Neural cell (in vitro differentiated cells): ENCODE measurements around the gene CLASP1. TPM values are rescaled to one million over a fixed set of nuclear protein-coding genes. Genes with fewer than 3 reads are reported as not detected.

Source experiments
- H2AFZ ChIP-seq: fragments of 200-600, 300-800 bp; sonication (generic), shearing (Covaris generic); 2 replicates; pipeline ENCODE4 v1.6.0; 2014; ENCODE audit warnings: low read depth, mild to moderate bottlenecking, antibody characterized with exemption, low read length, moderate library complexity
- H3F3A ChIP-seq: fragments of 200-600 bp; shearing (Covaris generic); 2 replicates; pipeline ENCODE4 v1.6.1; 2016; ENCODE audit warnings: mild to moderate bottlenecking, moderate library complexity, mixed read lengths, antibody characterized with exemption, low read length; ENCODE audit not compliant: insufficient read depth, poor library complexity, severe bottlenecking
- H3K27ac ChIP-seq: fragments of 200-600, 300-800 bp; sonication (generic), shearing (Covaris generic); 2 replicates; pipeline ENCODE4 v1.5.1; 2014; ENCODE audit warnings: mild to moderate bottlenecking, low read length, moderate library complexity
- H3K27me3 ChIP-seq: fragments of 300-800, 200-600 bp; sonication (generic), shearing (Covaris generic); 2 replicates; pipeline ENCODE4 v1.6.0; 2014; ENCODE audit warnings: mild to moderate bottlenecking, low read depth, low read length, moderate library complexity; ENCODE audit not compliant: insufficient read depth
- H3K36me3 ChIP-seq: fragments of 300-800, 200-600 bp; sonication (generic), shearing (Covaris generic); 2 replicates; pipeline ENCODE4 v1.5.1; 2014; ENCODE audit warnings: mild to moderate bottlenecking, antibody characterized with exemption, low read length, moderate library complexity; ENCODE audit not compliant: insufficient read depth
- H3K4me2 ChIP-seq: fragments of 300-800, 200-600 bp; sonication (generic), shearing (Covaris generic); 2 replicates; pipeline ENCODE4 v1.6.0; 2014; ENCODE audit warnings: mild to moderate bottlenecking, low read length
- H3K4me3 ChIP-seq: fragments of 300-800, 200-600 bp; sonication (generic), shearing (Covaris generic); 2 replicates; pipeline ENCODE4 v1.5.1; 2014; ENCODE audit warnings: mild to moderate bottlenecking, low read length, moderate library complexity
- H3K79me2 ChIP-seq: fragments of 200-600 bp; shearing (Covaris generic); replicated peaks from 2 replicates; pipeline ENCODE4 v1.6.0; 2014; ENCODE audit warnings: mild to moderate bottlenecking, low read length, moderate library complexity; ENCODE audit not compliant: insufficient read depth
- H3K9ac ChIP-seq: fragments of 300-800, 200-600 bp; sonication (generic), shearing (Covaris generic); 2 replicates; pipeline ENCODE4 v1.6.1; 2016; ENCODE audit warnings: mild to moderate bottlenecking, low read length, mixed read lengths
- H3K9me2 ChIP-seq: fragments of 200-600 bp; shearing (Covaris generic); 2 replicates; pipeline ENCODE4 v1.6.1; 2016; ENCODE audit warnings: mild to moderate bottlenecking, low read length, mixed read lengths; ENCODE audit not compliant: insufficient read depth
- H3K9me3 ChIP-seq: fragments of 200-600, 300-800 bp; sonication (generic), shearing (Covaris generic); 2 replicates; pipeline ENCODE4 v1.6.1; 2016; ENCODE audit warnings: mild to moderate bottlenecking, mixed run types, low read length, moderate library complexity, mixed read lengths
- H4K20me1 ChIP-seq: fragments of 200-600 bp; shearing (Covaris generic); 2 replicates; pipeline ENCODE4 v1.6.1; 2016; ENCODE audit warnings: mild to moderate bottlenecking, mixed run types; ENCODE audit not compliant: insufficient read depth
- EP300 ChIP-seq: fragments of 450-650 bp; conservative IDR thresholded peaks from 2 replicates; pipeline ENCODE4 v1.6.1; 2014; ENCODE audit warnings: antibody characterized with exemption, mild to moderate bottlenecking, moderate library complexity; ENCODE audit not compliant: poor library complexity, severe bottlenecking
- EZH2 ChIP-seq: fragments of 200-600, 300-800 bp; shearing (Covaris generic), sonication (generic); IDR thresholded peaks from 2 replicates; pipeline ENCODE4 v1.6.1; 2014; ENCODE audit warnings: antibody characterized with exemption, low read length, borderline replicate concordance, mild to moderate bottlenecking; ENCODE audit not compliant: insufficient read depth, poor library complexity, severe bottlenecking
- MXI1 ChIP-seq: fragments of 450-650 bp; conservative IDR thresholded peaks from 2 replicates; pipeline ENCODE4 v1.6.1; 2014; ENCODE audit warnings: antibody characterized with exemption, mild to moderate bottlenecking; ENCODE audit not compliant: poor library complexity, severe bottlenecking
- POLR2AphosphoS5 ChIP-seq: IDR thresholded peaks from 2 replicates; pipeline ENCODE4 v1.6.1; 2012
- RAD21 ChIP-seq: fragments of 450-650 bp; conservative IDR thresholded peaks from 2 replicates; pipeline ENCODE4 v1.6.1; 2014; ENCODE audit warnings: antibody characterized with exemption, mild to moderate bottlenecking, moderate library complexity
- SMC3 ChIP-seq: fragments of 450-650 bp; conservative IDR thresholded peaks from 2 replicates; pipeline ENCODE4 v1.6.1; 2014; ENCODE audit warnings: antibody characterized with exemption, mild to moderate bottlenecking, moderate library complexity; ENCODE audit not compliant: poor library complexity
- TAF1 ChIP-seq: IDR thresholded peaks from 2 replicates; pipeline ENCODE4 v1.6.1; 2012; ENCODE audit warnings: low read depth
- polyA plus RNA-seq: library from polyadenylated mRNA; depleted of rRNA; stranded (reverse); fragments of >200 nt; gene quantifications from 2 replicates; pipeline ENCODE4 v1.2.3, GENCODE V29; 2014
- TF ChIP-seq, protein P1 (sequence below): IDR thresholded peaks from 2 replicates; pipeline ENCODE4 v1.6.1; 2012; ENCODE audit warnings: borderline replicate concordance
- TF ChIP-seq, protein P2 (sequence below): fragments of 450-650 bp; IDR thresholded peaks from 2 replicates; pipeline ENCODE4 v1.5.1; 2014; ENCODE audit warnings: antibody characterized with exemption, mild to moderate bottlenecking, moderate library complexity; ENCODE audit not compliant: poor library complexity, severe bottlenecking

The CLASP1 gene
- polyA plus RNA-seq, 1 donor from 2014 or later, result 41.3 TPM

DNA sequence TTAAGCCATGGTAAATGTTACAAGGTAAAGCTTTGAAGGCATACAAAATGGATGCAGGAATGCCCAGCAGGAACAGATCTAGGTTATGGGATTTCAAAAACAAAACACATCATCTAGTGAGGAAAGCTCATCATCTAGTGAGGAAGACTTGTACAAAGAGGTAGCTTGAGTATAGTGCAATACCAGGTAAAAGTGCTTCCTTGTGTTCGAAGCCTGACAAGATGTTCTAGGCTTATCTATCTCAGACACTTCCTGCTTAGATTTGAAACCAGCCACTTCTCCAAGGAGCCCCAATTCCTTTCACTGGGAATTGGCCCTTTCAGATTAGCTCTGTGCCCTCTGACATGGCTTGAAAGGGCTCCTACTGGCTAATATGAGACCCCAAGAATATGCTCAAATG, 73.0 kb downstream of the CLASP1 start:
- no peak overlapping the region for H3K4me2 ChIP-seq
- no peak overlapping the region for H3K27ac ChIP-seq
- H4K20me1 ChIP-seq, result no peaks in the 10 kb centered on the region
- no peaks in the 10 kb centered on the region for H3K36me3 ChIP-seq
- H3K9me2 ChIP-seq, result no peaks in the 10 kb centered on the region
- H3K9me3 ChIP-seq, result no peaks in the 10 kb centered on the region
- no peak overlapping the region for H3K4me3 ChIP-seq
- H3K9ac ChIP-seq, result no peak overlapping the region
- TF ChIP-seq POLR2AphosphoS5 (no peak), EP300 (no peak), SMC3 (no peak), EZH2 (no peak), RAD21 (no peak), TAF1 (no peak), MXI1 (no peak)
- TF ChIP-seq, protein P1, sequence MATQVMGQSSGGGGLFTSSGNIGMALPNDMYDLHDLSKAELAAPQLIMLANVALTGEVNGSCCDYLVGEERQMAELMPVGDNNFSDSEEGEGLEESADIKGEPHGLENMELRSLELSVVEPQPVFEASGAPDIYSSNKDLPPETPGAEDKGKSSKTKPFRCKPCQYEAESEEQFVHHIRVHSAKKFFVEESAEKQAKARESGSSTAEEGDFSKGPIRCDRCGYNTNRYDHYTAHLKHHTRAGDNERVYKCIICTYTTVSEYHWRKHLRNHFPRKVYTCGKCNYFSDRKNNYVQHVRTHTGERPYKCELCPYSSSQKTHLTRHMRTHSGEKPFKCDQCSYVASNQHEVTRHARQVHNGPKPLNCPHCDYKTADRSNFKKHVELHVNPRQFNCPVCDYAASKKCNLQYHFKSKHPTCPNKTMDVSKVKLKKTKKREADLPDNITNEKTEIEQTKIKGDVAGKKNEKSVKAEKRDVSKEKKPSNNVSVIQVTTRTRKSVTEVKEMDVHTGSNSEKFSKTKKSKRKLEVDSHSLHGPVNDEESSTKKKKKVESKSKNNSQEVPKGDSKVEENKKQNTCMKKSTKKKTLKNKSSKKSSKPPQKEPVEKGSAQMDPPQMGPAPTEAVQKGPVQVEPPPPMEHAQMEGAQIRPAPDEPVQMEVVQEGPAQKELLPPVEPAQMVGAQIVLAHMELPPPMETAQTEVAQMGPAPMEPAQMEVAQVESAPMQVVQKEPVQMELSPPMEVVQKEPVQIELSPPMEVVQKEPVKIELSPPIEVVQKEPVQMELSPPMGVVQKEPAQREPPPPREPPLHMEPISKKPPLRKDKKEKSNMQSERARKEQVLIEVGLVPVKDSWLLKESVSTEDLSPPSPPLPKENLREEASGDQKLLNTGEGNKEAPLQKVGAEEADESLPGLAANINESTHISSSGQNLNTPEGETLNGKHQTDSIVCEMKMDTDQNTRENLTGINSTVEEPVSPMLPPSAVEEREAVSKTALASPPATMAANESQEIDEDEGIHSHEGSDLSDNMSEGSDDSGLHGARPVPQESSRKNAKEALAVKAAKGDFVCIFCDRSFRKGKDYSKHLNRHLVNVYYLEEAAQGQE, result no peak
- TF ChIP-seq, protein P2, sequence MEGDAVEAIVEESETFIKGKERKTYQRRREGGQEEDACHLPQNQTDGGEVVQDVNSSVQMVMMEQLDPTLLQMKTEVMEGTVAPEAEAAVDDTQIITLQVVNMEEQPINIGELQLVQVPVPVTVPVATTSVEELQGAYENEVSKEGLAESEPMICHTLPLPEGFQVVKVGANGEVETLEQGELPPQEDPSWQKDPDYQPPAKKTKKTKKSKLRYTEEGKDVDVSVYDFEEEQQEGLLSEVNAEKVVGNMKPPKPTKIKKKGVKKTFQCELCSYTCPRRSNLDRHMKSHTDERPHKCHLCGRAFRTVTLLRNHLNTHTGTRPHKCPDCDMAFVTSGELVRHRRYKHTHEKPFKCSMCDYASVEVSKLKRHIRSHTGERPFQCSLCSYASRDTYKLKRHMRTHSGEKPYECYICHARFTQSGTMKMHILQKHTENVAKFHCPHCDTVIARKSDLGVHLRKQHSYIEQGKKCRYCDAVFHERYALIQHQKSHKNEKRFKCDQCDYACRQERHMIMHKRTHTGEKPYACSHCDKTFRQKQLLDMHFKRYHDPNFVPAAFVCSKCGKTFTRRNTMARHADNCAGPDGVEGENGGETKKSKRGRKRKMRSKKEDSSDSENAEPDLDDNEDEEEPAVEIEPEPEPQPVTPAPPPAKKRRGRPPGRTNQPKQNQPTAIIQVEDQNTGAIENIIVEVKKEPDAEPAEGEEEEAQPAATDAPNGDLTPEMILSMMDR, result no peak
- H3K27me3 ChIP-seq, result no peaks in the 10 kb centered on the region
- H2AFZ ChIP-seq, result no peak overlapping the region
- H3F3A ChIP-seq, result no peaks in the 10 kb centered on the region
- H3K79me2 ChIP-seq, result peaks cover 33% of the 10 kb centered on the region

DNA sequence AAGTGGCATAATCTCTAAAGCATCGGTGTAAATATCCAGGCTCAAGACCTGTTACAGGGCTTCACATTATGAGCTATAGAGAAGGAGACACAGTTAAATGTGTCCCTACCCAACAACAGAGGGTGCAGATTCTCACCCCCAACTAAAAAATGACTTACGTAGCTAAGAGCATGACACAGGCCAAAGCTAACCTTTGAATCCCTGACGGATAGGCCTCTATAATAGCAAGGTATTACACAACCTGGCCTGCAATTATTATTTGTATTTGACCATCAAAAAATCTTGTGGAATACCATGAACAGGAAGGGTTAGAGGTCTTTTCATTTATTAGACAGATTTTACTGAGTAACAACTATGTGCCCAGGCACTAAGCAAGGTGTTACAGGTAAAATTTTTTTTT, 73.5 kb downstream of the CLASP1 start:
- Histone ChIP-seq H3K9me2 (no peaks in the 10 kb centered on the region), H3K9me3 (no peaks in the 10 kb centered on the region), H3K27me3 (no peaks in the 10 kb centered on the region), H2AFZ (no peak overlapping the region), H3K36me3 (no peaks in the 10 kb centered on the region), H3K9ac (no peak overlapping the region), H3K4me2 (no peak overlapping the region), H3F3A (no peaks in the 10 kb centered on the region), H4K20me1 (no peaks in the 10 kb centered on the region), H3K4me3 (no peak overlapping the region), H3K79me2 (peaks cover 30% of the 10 kb centered on the region), H3K27ac (no peak overlapping the region)
- no peak for TF ChIP-seq EP300
- TF ChIP-seq SMC3, result no peak
- TF ChIP-seq RAD21, result no peak
- no peak for TF ChIP-seq POLR2AphosphoS5
- TF ChIP-seq MXI1, result no peak
- no peak for TF ChIP-seq TAF1
- TF ChIP-seq EZH2, result no peak
- TF ChIP-seq, protein P1, result no peak
- TF ChIP-seq, protein P2, result no peak
